Esophagus mucosa (tissue), 1 donor: ENCODE results near the gene EMX2. TPM values are rescaled to one million over a fixed set of nuclear protein-coding genes. Genes with fewer than 3 reads are reported as not detected.

Source experiments
- ATAC-seq: fragments of 200-7000 bp; cut with Tn5 transposase; one replicate; pipeline ENCODE4 v1.9.1; 2020
- total RNA-seq: library from RNA; stranded (reverse); gene quantifications from one replicate; pipeline ENCODE4 v1.2.4, GENCODE V29; 2023
- donor health status: DM: yes; HTN: yes; CAD: no.

Gene EMX2
- total RNA-seq, 1 donor from 2014 or later: not detected

- no peak for ATAC-seq
Measured at GRCh38 chr10:117544711-117545140, 2.2 kb downstream of the EMX2 start.

- ATAC-seq: no peak
Measured at GRCh38 chr10:117545141-117546019, 2.8 kb downstream of the EMX2 start.

DNA sequence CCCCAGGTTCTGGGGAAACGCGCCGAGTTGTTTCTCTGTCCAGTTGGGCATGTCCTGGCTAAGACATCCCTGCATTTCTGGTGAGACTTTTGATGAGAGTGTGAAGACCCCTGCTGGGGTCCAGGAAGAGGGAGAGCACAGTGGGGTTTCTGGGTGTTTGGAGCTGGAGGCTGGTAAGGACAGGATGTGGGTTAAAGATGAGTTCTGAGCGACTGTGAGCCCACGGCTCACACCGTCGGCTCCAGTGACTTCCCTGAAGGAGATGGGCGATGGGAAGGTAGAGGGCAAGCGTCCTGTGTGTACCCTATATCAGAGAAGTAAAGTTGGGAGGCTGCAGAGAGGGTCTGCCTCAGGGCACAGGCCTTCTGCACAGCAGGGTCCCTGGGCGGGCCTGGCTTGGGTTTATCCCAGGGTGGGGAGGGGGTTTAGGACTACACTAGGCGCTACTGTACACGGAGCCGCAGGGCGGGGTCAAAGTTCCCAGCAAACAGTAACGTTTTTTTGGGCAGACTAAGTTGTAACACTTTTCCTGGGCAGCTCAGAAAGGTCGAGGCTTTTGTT lies 3.6 kb downstream of the EMX2 start:
- no peak for ATAC-seq

DNA sequence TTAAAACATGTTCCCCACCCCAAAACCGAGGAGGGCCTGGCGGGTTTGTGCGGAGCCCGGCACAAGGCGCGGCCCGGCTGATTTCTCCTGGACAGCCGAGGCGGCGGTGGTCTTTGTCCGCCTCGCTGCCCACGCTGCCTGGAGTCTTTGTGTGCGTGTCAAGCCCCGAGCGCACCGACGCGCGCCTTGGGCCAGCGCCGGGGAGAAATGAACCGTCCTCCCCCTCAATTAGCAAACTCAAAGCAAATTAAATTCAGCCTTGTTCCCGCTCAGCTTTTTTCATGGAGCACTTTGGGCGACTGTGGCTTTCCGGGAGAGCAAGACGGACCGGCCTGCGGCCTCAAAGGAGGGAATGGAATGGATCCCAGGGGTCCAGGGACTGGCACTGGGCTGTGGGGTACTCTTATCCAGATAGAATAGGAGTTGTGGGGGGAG lies 4.1 kb downstream of the EMX2 start:
- ATAC-seq: no peak

- no peak for ATAC-seq
Measured at GRCh38 chr10:117547016-117547715, 4.6 kb downstream of the EMX2 start.

DNA sequence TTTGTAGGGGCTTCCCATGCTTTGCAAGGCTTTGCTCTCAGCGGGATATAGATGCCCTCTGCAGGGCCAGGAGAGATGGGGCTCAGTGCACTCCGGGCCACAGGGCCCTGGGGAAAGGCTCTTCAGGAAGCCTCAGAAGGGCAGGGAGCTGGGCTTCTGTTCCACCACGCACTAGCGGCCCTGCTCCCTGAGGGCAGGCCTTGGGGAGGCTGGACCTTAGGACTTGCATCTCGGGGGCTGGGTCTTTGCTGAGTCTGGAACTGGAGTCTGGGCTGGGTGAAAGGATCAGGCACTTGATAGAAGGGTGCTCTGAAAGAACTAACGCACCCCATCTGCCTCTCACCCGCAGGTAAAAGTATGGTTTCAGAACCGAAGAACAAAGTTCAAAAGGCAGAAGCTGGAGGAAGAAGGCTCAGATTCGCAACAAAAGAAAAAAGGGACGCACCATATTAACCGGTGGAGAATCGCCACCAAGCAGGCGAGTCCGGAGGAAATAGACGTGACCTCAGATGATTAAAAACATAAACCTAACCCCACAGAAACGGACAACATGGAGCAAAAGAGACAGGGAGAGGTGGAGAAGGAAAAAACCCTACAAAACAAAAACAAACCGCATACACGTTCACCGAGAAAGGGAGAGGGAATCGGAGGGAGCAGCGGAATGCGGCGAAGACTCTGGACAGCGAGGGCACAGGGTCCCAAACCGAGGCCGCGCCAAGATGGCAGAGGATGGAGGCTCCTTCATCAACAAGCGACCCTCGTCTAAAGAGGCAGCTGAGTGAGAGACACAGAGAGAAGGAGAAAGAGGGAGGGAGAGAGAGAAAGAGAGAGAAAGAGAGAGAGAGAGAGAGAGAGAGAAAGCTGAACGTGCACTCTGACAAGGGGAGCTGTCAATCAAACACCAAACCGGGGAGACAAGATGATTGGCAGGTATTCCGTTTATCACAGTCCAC lies 5.4 kb downstream of the EMX2 start:
- no peak for ATAC-seq

- ATAC-seq: no peak
Measured at GRCh38 chr10:117549100-117549585, 6.6 kb downstream of the EMX2 start.

GRCh38 chr10:117550076-117550475 lies 7.5 kb downstream of the EMX2 start:
- no peak for ATAC-seq

GRCh38 chr10:117550599-117551329 lies 8.2 kb downstream of the EMX2 start:
- no peak for ATAC-seq

- ATAC-seq: no peak
Measured at GRCh38 chr10:117551330-117552155, 9.0 kb downstream of the EMX2 start.

DNA sequence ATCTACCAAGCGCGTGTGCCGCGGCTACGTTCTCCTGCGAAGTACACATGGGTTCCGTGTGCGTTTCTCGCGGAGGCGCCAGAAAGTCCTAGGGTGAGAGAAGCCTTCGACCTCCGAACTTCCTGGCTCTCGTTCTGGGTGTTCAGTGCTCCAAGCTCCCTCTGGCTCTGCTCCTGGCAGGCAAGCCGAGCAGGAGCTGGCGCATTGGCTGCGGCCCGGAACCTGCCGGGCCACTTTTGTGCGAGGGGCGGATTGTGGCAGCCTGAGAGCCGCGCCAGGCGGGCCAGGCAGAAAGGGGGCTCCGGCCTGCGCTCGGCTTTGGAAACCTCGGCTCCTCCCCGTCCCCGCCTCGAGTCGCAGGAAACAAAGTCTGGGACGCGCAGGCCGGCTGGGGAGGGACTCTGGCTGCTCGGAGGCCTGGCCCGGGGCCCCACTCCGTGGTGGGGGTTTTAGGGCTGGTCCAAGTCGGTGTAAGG lies 9.6 kb downstream of the EMX2 start:
- no peak for ATAC-seq

DNA sequence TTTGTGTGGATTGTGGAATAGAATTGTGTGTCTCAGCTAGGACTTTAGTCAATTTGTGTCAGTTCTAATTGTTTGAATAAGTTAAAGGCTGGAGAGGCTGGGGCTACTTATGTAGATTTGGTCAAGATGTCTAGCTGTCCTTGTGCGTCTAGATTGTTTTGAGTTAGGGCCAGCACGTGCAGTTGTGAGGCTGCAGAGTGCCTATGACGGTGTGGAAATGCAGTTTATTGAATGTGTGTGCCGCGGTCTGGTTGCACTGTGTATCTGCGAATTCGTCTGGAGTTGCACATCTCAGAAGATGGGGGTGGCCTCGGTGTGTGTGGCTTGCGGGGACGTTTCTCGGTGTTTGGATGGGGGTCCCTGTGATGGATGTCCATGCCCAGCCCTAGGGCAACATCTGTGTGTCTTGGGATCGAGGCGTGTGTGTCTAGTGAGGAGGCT lies 10.2 kb downstream of the EMX2 start:
- ATAC-seq: no peak

GRCh38 chr10:117553142-117553814 lies 10.7 kb downstream of the EMX2 start:
- no peak for ATAC-seq

DNA sequence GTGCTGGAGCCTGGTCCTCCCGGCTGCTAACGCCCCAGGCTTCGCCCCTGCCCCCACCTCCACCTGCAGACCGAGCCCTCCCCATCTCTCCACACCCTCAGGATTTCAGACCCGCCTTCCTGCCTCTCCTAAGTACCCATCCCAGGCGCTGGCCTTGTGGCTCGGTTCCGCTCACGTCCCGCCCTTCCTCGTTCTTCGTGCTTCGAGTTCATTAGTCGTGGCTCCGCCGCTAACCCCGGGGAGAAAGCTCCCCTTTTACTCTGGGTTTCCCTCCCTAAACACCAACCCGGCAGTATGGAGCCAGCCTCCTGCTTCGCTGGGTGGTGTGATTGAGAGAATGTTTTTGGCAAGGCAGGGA lies 11.2 kb downstream of the EMX2 start:
- ATAC-seq: no peak

DNA sequence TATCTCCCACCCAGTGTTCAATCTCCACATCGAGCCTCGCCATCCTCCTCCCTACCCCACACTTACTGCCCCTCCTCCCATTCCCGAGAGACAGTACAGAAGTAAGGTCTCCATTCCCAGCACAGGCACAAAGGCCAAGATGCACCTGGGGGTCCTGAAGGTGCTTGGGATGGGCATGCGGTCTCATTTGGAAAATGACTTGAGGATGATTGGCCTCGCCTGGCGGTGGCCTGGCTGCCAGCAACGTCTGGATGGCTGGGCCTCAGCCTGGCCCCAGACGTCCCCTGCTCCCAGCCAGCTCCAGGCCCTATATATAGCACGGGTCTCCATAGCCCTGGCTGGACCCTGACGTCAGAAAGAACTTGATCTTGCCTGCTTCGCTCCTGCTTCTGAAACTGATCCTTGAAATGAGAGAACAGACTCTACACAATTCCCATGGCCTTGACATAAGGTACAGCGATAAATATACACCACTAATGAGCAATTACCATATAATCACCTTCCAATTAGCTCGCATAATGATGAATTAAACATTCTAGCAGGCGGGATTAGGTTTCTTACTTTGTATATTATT lies 11.8 kb downstream of the EMX2 start:
- no peak for ATAC-seq

- ATAC-seq: no peak
Measured at GRCh38 chr10:117555017-117555416, 12.5 kb downstream of the EMX2 start.

- no peak for ATAC-seq
Measured at GRCh38 chr10:117555863-117556262, 13.3 kb downstream of the EMX2 start.

DNA sequence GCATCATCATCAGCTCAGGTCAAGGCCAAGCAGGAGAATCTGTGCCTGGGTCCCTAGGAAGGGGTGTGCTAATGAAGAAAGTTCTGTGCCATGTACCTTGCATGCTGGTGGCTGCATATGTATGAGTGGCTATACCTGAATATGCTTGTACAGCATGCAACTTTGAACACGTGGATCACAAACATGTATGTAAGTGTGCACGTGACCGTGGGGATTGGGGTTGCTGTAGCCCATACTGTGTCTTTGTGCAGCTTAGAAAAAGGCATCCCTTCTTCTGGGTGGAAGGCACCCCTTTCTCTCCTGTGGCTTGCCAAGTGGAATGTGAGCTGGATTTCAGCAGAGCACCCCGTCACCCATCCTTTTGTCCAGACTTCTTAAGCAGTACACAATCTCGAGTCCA lies 13.8 kb downstream of the EMX2 start:
- no peak for ATAC-seq

DNA sequence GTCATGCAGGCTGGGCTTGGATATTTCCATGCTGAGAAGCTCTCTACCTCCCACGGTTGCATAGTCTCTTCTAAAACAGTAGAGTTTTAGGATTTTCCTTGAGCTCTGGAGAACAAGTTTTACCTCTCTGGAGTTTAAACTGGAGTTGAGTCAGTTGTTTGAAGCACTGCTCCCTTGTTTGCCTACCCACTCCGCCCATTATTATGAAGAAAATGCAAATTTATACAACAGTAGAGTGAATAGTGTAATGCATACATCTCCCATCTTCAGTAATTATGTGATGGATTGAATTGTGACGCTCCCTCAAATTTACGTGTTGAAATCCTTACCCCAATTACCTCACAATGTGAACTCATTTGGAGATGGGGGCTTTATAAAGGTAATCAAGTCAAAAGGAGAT lies 17.2 kb downstream of the EMX2 start:
- no peak for ATAC-seq
